A673 (cell line): ENCODE data around the gene DMD.

Source experiments
- CTCF ChIP-seq: fragments of 300-800, 200-600 bp; sonication (generic); conservative IDR thresholded peaks from 2 replicates; pipeline ENCODE4 v1.5.1; 2017; ENCODE audit warnings: low read depth, mild to moderate bottlenecking, antibody characterized with exemption, low read length, moderate library complexity, mixed read lengths
- EZH2 ChIP-seq: fragments of 200-600 bp; sonication (generic); IDR thresholded peaks from 2 replicates; pipeline ENCODE4 v1.6.1; 2017; ENCODE audit warnings: borderline replicate concordance, low read depth, mild to moderate bottlenecking, mixed read lengths, antibody characterized with exemption, low read length; ENCODE audit not compliant: poor library complexity, severe bottlenecking

DNA sequence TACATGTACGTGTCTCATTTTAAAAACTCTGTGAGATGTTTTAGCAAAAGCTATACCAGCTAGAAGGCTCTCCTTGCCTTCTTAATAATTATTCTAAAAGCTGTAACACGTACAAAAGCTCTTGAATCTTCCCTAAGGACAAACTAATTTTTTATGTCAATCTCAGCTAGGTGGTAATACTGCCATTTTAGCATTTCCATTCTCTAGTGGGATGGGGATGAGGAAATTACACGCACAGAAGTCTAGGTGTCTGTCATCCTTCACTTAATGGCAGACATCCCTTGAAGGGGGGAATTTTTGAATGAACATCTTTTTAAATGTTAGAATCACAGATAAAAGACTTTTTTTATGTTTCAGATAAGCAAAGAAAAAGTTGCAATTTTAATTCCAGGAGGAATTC lies 569.1 kb downstream of the DMD start:
- TF ChIP-seq CTCF (no peak), EZH2 (no peak)
